ENCODE data around the gene GPR84. TPM values are rescaled to one million over a fixed set of nuclear protein-coding genes. Genes with fewer than 3 reads are reported as not detected.

Gene GPR84
- total and polyA plus RNA-seq, 2 of the 13 experiments (the other 11 are each of a cell fraction or from before 2014, with no cell fraction given) = not detected

GRCh38 chr12:54358945-54359761 is 5.1 kb downstream of the GPR84 start (continued):
- TF ChIP-seq CAMTA2 (CRISPR knock-in tag; IDR thresholded peaks at IDR 0.05; ENCODE audit: borderline replicate concordance) (no peak), WIZ (CRISPR knock-in tag; IDR thresholded peaks at IDR 0.05) (no peak), TERF1 (CRISPR knock-in tag; IDR thresholded peaks at IDR 0.05) (no peak), ZNF136 (CRISPR knock-in tag; IDR thresholded peaks at IDR 0.05; ENCODE audit: low read depth) (no peak), EHMT2 (IDR thresholded peaks at IDR 0.05; ENCODE audit: borderline replicate concordance, low read depth, low read length) (no peak), PRMT3 (CRISPR knock-in tag; IDR thresholded peaks at IDR 0.05; ENCODE audit: borderline replicate concordance, low read depth) (no peak), GMEB1 (CRISPR knock-in tag; IDR thresholded peaks at IDR 0.05; ENCODE audit: borderline replicate concordance) (no peak; the same call in 1 of the 2 replicates), AFF4 (CRISPR knock-in tag; IDR thresholded peaks at IDR 0.05) (no peak), CERS6 (CRISPR knock-in tag; IDR thresholded peaks at IDR 0.05) (no peak), ZNF460 (CRISPR knock-in tag; IDR thresholded peaks at IDR 0.05; ENCODE audit: borderline replicate concordance) (no peak), ZNF20 (CRISPR knock-in tag; IDR thresholded peaks at IDR 0.05) (no peak), GFI1 (CRISPR knock-in tag; IDR thresholded peaks at IDR 0.05; ENCODE audit: borderline replicate concordance) (peak; percentile 84), RFX3 (CRISPR knock-in tag; IDR thresholded peaks at IDR 0.05) (no peak), NKX3-1 (CRISPR knock-in tag; IDR thresholded peaks at IDR 0.05) (no peak), ATF1 (CRISPR knock-in tag; IDR thresholded peaks at IDR 0.05) (peak; percentile 85), HMGA1 (CRISPR knock-in tag; conservative IDR thresholded peaks at IDR 0.05) (no peak), KDM4B (CRISPR knock-in tag; IDR thresholded peaks at IDR 0.05) (peak; percentile 35; the same call in 1 of the 2 replicates), IRF2 (CRISPR knock-in tag; IDR thresholded peaks at IDR 0.05) (no peak), FLYWCH1 (CRISPR knock-in tag; IDR thresholded peaks at IDR 0.05) (no peak), FOXK2 (IDR thresholded peaks at IDR 0.05) (no peak), IRX3 (CRISPR knock-in tag; IDR thresholded peaks at IDR 0.05; ENCODE audit: borderline replicate concordance, low read depth) (no peak), NFKB2 (CRISPR knock-in tag; IDR thresholded peaks at IDR 0.05; ENCODE audit: borderline replicate concordance) (no peak), CBX2 (IDR thresholded peaks at IDR 0.05; ENCODE audit: low read depth, low read length) (no peak), CBX2 (CRISPR knock-in tag; IDR thresholded peaks at IDR 0.05; ENCODE audit: low read depth) (no peak)
